Measurements from ENCODE around the gene UBAP2L.
"Not testable (repeated sequence)": the region's sequence is repeated elsewhere in the genome, so short reads cannot be mapped to it uniquely, and the experiment has no call there.

The UBAP2L gene

DNA sequence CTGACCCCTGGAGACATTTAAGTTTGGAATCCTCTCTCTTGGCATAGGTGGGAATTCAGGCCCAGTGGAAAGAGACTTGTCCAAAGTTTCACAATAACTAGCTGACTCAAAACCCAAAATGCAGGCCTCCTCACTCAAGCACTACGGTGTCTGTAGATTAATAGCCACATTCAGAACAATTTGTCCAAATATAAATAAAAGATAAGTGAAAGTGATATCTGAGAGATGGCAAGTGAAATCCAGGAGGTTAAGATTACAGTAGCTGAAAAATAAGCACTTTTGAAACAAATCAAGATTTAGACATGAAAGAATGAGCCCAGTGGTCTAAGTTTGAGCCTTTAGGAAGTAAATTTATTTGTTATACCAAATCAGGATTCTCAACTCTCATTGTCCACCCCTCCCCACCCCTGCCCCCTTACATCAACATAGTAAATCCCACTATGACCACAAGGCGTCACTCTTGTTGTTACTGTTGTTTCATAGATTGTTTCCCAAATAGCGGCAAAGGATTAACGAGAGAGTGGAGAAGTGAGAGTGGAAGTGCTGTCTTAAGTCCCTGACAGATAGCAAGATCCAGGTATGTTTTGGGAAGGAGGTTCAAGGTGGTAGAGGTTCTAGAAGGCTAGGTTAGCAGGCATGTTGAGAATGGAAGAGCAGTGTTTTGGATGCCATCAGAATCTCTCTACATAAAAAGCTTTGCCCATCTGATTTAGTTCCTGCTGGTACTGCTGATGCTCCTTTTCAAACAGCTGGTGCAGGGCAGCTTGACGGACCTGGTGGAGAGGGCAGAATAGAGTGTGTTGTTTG is 21.8 kb upstream of the UBAP2L start:
- DNase-seq: peak in 1 of 2 donors; percentile 66

DNA sequence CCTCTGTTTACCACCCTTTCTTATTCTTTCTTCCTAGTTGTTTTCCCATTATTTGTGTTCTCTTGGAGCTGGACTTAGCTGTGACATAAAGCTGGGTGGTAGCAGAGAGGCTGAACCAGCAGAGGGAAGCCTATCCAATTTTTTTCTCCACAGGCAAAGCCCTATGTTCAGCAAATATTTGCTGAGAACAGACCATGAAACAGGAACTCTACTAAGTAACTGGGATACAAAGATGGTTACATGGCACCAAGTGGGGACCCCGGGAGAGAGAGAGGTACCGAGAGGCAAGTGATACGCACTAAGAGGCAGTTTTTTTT is 21.2 kb upstream of the UBAP2L start:
- DNase-seq: no peak

DNA sequence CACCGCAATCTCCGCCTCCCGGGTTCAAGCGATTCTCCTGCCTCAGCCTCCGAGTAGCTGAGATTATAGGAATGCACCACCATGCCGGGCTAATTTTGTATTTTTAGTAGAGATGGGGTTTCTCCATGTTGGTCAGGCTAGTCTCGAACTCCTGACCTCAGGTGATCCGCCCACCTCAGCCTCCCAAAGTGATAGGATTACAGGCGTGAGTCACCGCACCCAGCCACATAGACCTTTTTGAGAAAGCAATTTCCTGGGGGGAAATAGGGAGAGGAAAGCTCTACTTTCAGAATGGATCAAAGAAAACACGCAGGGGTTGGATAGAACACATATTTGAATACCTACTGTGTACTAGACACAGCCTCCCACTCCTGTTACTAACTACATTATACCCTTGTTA is 15.0 kb upstream of the UBAP2L start:
- not testable (repeated sequence) for DNase-seq

DNA sequence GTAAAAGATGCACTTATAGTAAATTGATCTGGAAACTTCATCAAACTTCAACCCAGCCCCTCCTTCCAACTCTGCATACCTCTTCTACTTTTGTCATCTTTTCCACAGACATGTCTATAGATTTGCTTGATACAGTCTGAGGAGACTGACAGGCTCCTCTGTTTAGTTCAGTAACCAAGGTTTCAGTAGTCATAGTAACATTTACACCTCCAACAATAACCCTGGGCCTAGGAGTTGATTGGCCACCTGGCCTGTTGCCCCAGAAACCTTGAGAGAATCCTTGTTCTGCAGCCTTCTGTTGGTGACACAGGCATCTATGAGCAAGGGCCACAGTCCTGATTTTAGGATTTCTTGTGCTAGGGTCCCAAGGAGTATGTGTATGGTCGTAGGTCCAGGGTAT is 14.6 kb upstream of the UBAP2L start, which contains the start of gene CFAP141:
TSS of gene CFAP141 (minus strand) at position 138 of the 400 bp plus-strand sequence. CDS start at position 112, 26 bp downstream.
- DNase-seq: no peak

DNA sequence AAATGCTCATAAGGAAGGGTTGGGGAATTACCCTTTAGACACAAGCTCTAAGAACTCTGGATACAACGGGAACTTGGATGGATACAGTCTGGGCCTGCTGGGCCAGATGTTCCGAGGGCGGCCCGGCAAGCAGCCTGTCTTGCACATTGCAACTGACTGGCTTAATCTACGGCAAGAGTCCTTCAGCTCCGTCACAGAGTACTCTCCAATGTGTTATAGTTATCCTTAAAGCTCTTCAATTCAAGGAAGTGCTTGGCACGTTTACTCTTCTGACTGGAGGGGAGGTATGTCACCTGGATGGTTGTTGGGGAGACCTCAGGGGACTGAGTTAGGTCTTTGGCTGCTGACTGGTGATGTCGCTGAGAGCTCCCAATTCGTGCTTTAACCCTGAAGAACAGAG is 13.5 kb upstream of the UBAP2L start:
- no peak for DNase-seq

DNA sequence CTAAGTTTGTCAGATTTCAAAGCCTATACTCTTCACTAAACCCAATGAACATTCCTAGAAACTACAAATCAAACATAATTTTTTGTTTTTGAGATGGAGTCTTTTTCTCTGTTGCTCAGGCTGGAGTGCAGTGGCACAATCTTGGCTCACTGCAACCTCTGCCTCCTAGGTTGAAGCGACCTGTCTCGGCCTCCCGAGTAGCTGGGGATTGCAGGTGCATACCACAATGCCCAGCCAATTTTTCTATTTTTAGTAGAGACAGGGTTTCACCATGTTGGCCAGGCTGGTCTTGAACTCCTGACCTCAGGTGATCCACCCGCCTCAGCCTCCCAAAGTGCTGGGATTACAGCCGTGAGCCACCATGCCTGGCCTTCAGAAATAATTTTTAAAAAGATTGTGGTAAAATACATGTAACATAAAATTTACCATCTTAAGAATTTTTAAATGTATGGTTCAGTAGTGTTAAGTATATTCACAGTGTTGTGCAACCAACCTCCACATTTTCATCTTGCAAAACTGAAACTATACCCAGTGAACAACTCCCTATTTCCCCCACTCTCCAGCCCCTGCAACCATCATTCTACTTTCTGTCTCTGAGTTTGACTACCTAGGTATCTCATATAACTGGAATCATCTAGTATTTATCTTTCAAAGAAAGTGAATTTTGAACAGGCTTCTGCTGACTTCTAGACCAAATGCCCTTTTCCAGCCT is 11.9 kb upstream of the UBAP2L start:
- DNase-seq: no peak

DNA sequence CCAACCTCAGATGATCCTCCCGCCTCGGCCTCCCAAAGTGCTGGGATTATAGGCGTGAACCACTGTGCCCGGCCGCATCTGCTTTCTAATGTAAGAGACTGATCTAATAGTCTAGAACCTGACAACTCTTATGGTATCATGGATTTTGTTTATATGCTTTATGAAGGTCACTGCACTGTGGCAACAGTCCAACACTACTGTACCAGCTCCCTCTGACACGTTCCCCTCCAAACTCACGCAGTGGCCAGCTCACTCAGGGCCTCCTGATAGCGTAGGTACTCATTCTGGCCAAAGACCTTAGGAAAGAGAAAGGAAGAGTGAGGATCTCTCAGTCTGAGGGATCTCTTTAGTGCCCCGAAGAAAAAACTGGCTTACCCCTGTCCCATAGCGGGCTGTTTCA is 8.7 kb upstream of the UBAP2L start:
- no peak for DNase-seq

DNA sequence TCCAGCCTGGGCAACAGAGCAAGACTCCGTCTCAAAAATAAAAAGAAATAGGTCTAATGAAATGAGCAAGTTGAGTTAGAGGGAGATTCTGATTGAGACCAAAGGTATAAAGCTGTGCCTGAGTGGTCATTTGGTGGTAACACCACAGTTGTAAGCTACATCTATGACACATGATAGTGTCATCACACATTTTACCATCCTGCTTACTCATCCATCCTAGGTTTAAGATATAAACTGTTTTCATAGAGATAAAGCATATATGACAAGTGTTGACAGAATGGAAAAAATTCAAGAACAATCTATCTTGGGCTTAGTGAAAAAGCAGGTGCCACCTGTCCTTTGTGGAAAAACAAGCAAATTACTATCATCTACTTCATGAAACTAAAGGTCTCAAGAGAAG is 7.5 kb upstream of the UBAP2L start:
- DNase-seq: no peak

DNA sequence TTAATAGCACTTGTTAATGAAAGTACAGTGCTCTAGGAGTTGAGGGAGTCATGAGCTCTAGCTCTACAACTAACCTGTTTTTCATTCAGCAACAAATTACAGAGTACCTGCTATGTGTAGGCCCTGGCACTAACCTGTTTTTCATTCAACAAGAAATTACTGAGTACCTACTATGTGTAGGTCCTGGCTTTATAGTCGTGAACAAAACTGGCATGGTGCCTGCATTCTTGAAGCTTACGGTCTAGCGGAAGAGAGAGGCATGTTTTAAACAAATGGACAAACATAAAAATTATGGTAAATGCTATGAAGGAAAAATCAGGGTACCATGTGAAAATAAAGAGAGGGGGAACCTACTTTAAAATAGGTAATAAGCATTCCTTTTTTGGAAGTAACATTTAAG is 2.2 kb upstream of the UBAP2L start:
- no peak for DNase-seq

DNA sequence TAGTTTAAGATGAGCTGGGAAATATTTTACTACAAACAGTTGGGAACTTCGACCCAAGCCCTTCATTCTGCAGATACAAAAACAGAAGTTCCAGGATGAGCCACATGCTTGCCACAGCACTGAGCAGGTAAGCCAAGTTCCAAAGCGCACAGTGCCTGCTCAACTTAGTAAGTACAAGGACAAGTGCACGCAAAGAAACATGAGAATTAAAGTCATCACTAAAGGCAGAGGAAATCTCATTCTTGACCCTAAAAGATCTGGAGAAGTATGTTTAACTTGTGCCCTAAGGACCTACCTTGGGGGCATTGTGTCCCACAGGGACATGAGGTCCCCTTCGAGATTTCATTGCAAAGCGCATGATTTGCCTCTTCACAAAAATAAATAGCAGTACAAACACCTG is 1.2 kb upstream of the UBAP2L start:
- DNase-seq: no peak

DNA sequence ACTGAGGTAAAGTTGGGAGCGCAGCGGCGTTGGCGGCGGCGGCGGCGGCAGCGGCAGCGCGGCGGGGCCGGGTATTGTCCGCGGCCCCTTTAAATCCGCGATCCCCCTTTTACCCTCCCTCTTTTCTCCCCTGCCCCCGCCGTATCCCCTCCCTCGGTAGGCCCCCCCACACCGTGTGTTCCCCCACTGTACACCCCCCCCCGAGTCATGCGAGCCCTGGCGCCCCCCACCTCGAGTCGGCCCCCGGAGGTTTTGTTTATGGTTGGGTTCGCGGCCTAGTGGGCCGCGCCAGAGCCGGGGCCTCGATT is 169 bp downstream of the UBAP2L start:
- DNase-seq: peak in 1 of 2 donors; percentile 63

DNA sequence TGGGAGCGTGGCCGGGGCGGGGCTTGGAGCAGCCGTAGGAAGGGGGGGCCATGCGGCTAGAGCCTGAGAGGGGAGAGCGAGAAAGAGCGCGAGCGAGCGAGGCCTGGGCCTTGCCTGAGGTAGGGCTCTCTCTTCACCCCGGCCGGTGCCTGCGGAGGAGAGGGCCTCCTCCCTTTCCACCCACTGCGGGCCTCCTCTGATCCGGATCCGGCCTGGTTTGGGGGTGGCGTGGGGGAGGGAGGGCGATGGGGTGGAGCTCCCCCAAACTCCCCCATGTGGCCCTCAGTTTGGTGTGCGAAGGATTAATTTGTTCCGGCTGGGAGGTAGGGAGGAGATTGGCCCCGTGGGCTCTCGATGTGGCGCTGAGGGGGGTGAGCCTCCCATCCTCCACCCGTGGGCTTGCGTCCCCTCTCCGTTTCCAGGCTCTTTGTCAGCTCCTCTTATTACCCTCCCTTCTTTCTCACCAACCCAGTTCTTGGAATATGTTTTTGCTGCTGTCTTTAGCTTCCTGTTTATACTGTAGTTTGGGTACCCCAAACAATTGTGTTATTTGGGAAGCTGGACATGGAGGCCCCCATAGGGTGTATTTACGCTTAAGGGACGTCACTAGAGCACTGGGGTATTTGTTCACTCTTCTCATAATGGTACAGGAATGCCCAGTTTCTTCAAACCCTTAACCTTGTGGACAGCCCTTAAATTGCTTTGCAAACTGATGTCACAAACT is 685 bp downstream of the UBAP2L start:
- peak in 1 of 2 donors; percentile 31 for DNase-seq

DNA sequence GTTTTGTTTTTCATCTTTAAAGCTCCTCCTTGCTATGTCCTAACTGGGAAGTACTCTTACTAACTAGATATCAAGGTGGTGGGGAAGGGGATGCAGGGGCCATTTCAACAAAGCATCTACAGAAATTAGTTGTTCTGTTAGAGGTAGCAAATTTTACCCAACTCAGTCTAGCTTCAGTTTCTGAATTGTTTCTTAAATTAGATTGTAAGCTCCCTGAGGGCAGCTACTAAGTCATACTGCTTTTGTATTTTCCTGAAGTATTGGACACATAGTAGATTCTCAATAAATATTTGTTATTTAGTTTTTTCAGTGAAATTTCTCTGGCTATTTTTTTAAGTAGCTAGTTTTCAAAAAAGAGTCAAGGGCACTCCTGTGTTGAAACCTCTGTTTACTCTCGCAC is 1.8 kb downstream of the UBAP2L start:
- no peak for DNase-seq

DNA sequence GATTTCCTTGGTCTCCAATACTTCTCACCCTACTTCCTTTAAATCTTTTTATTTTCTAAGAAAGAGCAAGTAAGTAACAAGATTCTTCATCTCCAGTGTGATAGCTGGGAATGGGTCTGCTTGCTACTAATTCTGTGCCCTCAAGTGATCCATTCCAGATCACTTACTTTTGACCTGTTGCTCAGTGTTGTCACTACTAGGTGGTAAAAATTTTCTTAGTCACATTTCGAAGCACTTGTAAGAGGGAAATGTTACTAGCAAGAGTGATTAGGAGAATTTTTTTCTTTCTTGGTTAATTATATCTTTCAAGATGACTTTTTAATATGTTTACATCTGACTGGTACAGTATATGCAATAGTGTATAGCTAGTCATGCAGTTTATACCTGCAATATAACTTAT is 2.2 kb downstream of the UBAP2L start:
- DNase-seq: no peak

DNA sequence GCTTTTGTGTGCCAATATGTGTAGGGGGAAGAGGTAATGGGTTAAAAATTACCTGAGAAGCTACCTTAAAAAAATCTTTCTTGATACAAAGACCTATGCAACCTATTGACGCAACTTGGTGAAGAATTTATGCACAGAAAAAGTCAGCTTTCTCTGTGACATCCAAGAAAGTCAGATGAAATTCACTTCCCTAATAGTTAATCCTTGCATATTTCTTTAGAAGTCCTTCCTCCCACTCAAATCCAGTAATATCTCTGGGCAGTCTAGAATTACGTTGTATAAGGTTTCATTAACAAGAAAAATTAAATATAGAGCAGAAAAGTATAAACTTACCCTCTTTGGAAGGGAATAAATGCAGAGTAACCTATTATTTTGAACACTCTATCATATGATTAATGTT is 2.9 kb downstream of the UBAP2L start:
- no peak for DNase-seq

DNA sequence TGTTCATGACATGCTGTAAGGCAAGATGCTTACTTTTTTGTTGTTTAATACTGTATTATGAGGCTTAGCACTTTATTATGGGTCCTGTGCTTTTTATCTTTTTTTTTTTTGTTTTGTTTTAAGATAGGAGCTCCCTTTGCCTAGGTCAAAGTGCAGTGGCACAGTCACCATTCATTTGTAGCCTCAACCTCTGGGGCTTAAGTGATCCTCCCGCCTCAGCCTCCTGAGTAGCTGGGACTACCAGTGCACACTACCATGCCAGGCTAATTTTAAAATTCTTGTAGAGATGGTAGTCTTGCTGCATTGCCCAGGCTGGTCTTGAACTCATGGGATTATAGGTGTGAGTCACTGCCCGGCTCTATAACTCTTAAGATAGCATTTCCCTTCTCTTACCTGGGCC is 4.6 kb downstream of the UBAP2L start:
- DNase-seq: no peak

DNA sequence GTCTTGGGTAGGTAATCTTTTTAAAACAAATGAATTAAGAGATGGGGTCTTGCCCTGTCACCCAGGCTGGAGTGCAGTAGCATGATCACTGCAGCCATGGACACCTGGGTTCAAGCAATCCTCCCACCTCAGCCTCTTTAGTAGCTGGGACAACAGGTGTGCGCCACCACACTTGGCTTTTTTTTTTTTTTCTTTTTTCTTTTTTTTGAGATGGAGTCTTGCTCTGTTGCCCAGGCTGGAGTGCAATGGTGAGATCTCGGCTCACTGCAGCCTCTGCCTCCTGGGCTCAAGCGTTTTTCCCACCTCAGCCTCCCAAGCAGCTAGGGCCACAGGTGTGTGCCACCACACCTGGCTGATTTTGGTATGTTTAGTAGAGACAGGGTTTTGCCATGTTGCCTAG is 10.4 kb downstream of the UBAP2L start:
- DNase-seq: not testable (repeated sequence)

DNA sequence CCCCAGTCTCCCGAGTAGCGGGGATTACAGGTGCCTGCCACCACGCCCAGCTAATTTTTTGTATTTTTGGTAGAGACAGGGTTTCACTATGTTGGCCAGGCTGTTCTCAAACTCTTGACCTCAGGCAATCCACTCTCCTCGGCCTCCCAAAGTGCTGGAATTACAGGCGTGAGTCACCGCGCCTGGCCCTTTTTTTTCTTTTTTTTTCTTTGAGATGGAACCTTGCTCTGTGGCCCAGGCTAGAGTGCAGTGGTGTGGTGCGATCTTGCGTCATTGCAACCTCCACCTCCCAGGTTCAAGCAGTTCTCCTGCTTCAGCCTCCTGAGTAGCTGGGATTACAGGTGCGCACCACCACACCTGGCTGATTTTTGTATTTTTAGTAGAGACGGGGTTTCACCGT is 12.4 kb downstream of the UBAP2L start:
- not testable (repeated sequence) for DNase-seq

DNA sequence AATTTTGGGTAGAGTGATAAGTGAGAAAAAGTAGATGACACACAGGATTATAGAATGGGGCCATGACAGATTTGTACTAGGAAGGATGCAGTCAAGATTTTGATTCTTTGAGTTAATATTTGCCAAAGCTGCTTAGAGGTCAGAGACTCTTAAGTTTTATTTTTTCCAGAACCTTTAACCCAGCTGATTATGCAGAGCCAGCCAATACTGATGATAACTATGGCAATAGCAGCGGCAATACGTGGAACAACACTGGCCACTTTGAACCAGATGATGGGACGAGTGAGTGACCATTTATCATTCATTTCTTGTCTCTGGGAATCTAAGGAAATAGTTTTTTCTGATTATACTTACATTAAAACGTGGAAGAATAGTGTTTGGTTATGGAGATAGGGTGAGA is 16.1 kb downstream of the UBAP2L start:
- no peak for DNase-seq

DNA sequence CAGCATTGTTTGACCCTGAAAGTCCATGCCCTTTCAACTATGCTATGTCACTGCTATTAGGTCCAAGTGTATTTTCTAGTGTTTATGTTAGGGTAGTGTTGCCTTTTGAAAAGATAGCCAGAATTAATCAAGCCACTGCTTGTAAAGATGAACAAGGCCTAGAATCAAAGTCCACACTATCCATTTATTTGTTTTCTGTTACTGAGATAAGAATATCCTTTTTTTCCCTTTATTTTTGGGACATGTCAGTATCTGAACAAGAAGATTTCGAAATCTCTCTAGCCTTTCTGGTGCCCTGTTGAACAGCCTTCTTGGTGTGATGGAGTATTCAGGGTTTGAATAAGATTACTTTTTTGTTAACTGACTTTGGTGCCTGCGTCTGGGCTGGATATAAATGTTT is 16.7 kb downstream of the UBAP2L start:
- DNase-seq: no peak

DNA sequence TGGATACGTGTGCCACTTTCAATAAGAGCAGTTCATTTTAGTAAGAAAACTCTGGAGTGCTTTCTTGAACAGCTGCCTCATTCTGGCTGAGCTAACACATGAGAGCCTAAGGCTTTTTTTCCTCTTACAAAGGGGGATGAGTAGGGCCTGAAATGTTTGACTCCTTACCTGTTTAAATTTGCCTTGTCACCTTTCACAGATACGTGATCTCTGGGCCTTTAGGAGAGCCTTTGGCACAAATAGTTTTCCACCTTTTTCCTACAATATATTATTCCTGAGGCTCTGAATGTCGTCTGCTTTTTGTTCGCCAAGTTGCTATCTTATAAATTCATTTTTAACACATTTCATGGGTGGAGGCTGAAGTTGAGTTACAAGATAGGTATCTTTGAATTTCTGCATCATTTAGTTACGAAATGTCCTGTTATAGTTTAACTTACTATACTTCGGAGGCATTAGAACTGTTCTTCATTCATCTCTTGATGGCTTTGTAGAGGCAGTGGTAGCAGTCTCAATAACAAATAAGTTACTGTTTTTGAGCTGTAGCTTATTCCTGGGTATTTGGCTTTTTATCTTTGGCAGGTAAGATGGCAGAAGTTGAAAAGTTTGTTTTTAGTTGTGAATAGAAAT is 17.2 kb downstream of the UBAP2L start:
- DNase-seq: no peak

DNA sequence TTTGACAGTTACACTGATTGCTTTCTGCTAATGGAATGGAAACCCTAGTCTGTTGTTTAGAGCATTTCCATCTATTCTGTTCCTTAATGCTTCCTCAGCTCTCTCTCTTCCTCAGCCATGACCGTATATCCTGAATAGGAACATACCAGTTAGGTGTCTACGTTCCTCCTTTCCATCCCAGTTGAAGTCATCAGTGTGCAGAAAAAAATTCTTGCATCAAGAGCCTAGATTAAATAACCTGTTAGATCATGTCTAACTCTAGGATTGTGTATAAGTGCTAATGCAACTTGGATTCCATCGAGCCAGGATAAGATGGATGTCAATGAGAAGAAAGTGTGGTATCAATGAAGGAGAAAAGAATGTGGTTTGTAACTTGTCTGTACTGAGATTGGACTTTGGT is 18.7 kb downstream of the UBAP2L start:
- DNase-seq: no peak

DNA sequence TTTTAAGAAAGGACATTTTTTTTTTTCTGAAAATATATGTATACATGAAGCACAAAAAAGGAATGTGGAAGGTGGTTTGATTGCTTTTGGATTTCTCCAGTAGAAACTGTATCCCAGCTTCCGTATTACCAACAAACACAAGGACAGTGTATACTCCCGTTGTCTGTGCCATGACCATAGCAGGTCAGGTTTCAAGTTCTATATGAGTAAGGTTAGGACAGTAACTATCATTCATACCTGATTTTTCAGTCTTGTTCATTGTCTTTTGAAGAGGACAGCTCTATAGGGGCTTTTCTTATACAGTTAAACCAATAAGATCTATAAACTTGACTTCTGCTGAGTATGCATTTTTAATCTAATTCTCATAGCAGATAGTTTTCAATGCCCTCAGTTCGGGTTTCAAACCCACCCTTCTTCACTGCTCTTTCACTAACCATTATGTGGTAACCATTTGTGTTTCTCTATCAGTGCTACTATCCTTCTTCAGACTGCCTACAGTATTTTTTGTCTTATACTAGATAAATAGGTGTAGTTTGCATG is 19.6 kb downstream of the UBAP2L start:
- DNase-seq: no peak
